Activated T-cell treated with anti-CD3 and anti-CD28 coated beads, Interleukin-2, amount 50 U/mL, for 72 hours (primary cell): ENCODE data around the gene URGCP. TPM values are rescaled to one million over a fixed set of nuclear protein-coding genes. Genes with fewer than 3 reads are reported as not detected.

ENCODE experiments used
- ATAC-seq, 2 donors: fragments of 150-1000 bp; cut with Tn5 transposase; replicated peaks in 1 of 2; 2 replicates each; pipeline ENCODE4 v1.10.0; 2021; ENCODE audit warnings: moderate library complexity in 2 of 2, mild to moderate bottlenecking in 1 of 2
- DNase-seq, 2 donors: peaks; one replicate each; pipeline ENCODE4 v3.0.0; 2021 to 2022; ENCODE audit warnings: mixed read lengths in 1 of 2
- H3K27ac Mint-ChIP-seq: one replicate; pipeline ENCODE4 v1.8.0; 2022; ENCODE audit warnings: mild to moderate bottlenecking, moderate library complexity, mixed read lengths
- H3K27me3 Mint-ChIP-seq: one replicate; pipeline ENCODE4 v1.8.0; 2022; ENCODE audit warnings: low read depth, mixed read lengths
- H3K36me3 Mint-ChIP-seq, 2 donors: one replicate each; pipeline ENCODE4 v1.8.0; 2022; ENCODE audit warnings: mixed read lengths in 2 of 2, mild to moderate bottlenecking in 1 of 2; ENCODE audit not compliant: insufficient read depth in 2 of 2
- H3K4me1 Mint-ChIP-seq: one replicate; pipeline ENCODE4 v1.8.0; 2022; ENCODE audit warnings: low read depth, mixed read lengths
- H3K4me3 Mint-ChIP-seq, 2 donors: one replicate each; pipeline ENCODE4 v1.8.0; 2022; ENCODE audit warnings: mild to moderate bottlenecking in 2 of 2, mixed read lengths in 2 of 2, moderate library complexity in 2 of 2
- H3K9me3 Mint-ChIP-seq, 2 donors: one replicate each; pipeline ENCODE4 v1.8.0; 2022; ENCODE audit warnings: mixed read lengths in 2 of 2
- total RNA-seq, 2 donors: library from RNA; stranded (reverse); gene quantifications; one replicate each; pipeline ENCODE4 v1.2.3, GENCODE V29; 2022

Gene URGCP
- total RNA-seq, result 10 to 100 TPM; 34.4 to 36.8 TPM

- ATAC-seq, result peak; percentile 83
- peak within 1 kb of the TSS; percentile 97 for H3K27ac Mint-ChIP-seq
- H3K4me3 Mint-ChIP-seq, result peak within 1 kb of the TSS; percentile 95 to 96
- DNase-seq, result peak; percentile 67 to 70
- peaks cover 31% of the 10 kb centered on the region for H3K4me1 Mint-ChIP-seq
- H3K27me3 Mint-ChIP-seq, result no peaks in the 10 kb centered on the region
- peaks cover 1 to 3% of the 10 kb centered on the region in 2 donors for H3K36me3 Mint-ChIP-seq
- no peaks in the 10 kb centered on the region for H3K9me3 Mint-ChIP-seq
Measured at GRCh38 chr7:43906331-43907010, at the start of gene URGCP. Gene URGCP (minus strand): TSS chr7:43906596. CDS start chr7:43906575, 21 bp downstream.

GRCh38 chr7:43956027-43956426 is 49.6 kb upstream of the URGCP start:
- H3K27ac Mint-ChIP-seq, result peak overlapping the region; percentile 79
- H3K4me3 Mint-ChIP-seq, result no peak overlapping the region
- ATAC-seq, result no peak
- no peaks in the 10 kb centered on the region for H3K27me3 Mint-ChIP-seq
- DNase-seq, result no peak
- peaks cover 0 to 1% of the 10 kb centered on the region in 2 donors for H3K36me3 Mint-ChIP-seq
- H3K9me3 Mint-ChIP-seq, result no peaks in the 10 kb centered on the region
- H3K4me1 Mint-ChIP-seq, result peaks cover 6% of the 10 kb centered on the region

- no peaks in the 10 kb centered on the region for H3K9me3 Mint-ChIP-seq
- H3K36me3 Mint-ChIP-seq, result peaks cover 0 to 1% of the 10 kb centered on the region in 2 donors
- H3K4me1 Mint-ChIP-seq, result peaks cover 6% of the 10 kb centered on the region
- no peak overlapping the region for H3K4me3 Mint-ChIP-seq
- no peaks in the 10 kb centered on the region for H3K27me3 Mint-ChIP-seq
- peak; percentile 64 to 70 for ATAC-seq
- DNase-seq, result peak in 1 of 2 donors; percentile 15
- H3K27ac Mint-ChIP-seq, result no peak overlapping the region
Measured at GRCh38 chr7:43954524-43955228, 48.3 kb upstream of the URGCP start.

GRCh38 chr7:43953071-43953470 is 46.7 kb upstream of the URGCP start:
- no peak for ATAC-seq
- no peaks in the 10 kb centered on the region for H3K9me3 Mint-ChIP-seq
- H3K27me3 Mint-ChIP-seq, result no peaks in the 10 kb centered on the region
- no peak overlapping the region for H3K27ac Mint-ChIP-seq
- H3K4me1 Mint-ChIP-seq, result peaks cover 6% of the 10 kb centered on the region
- no peak for DNase-seq
- H3K36me3 Mint-ChIP-seq, result peaks cover 0 to 1% of the 10 kb centered on the region in 2 donors
- no peak overlapping the region for H3K4me3 Mint-ChIP-seq

GRCh38 chr7:43952028-43952427 is 45.6 kb upstream of the URGCP start:
- Mint-ChIP-seq H3K27me3 (no peaks in the 10 kb centered on the region), H3K27ac (no peak overlapping the region), H3K4me3 (no peak overlapping the region), H3K36me3 (peaks cover 0 to 2% of the 10 kb centered on the region in 2 donors), H3K4me1 (peaks cover 6% of the 10 kb centered on the region), H3K9me3 (no peaks in the 10 kb centered on the region)
- ATAC-seq, result no peak
- DNase-seq, result no peak

- no peak overlapping the region for H3K4me3 Mint-ChIP-seq
- DNase-seq, result no peak
- H3K9me3 Mint-ChIP-seq, result no peaks in the 10 kb centered on the region
- H3K27me3 Mint-ChIP-seq, result no peaks in the 10 kb centered on the region
- peaks cover 0 to 2% of the 10 kb centered on the region in 2 donors for H3K36me3 Mint-ChIP-seq
- peak in 1 of 2 donors; percentile 30 for ATAC-seq
- no peaks in the 10 kb centered on the region for H3K4me1 Mint-ChIP-seq
- no peak overlapping the region for H3K27ac Mint-ChIP-seq
Measured at GRCh38 chr7:43944286-43944685, 37.9 kb upstream of the URGCP start.

- H3K4me1 Mint-ChIP-seq, result no peaks in the 10 kb centered on the region
Measured at GRCh38 chr7:43943417-43944187, 37.2 kb upstream of the URGCP start.

GRCh38 chr7:43942997-43943396 is 36.6 kb upstream of the URGCP start:
- Mint-ChIP-seq H3K27ac (no peak overlapping the region), H3K4me1 (no peaks in the 10 kb centered on the region)

More at GRCh38 chr7:43943417-43944187, 37.2 kb upstream of the URGCP start:
- Mint-ChIP-seq H3K36me3 (peaks cover 0 to 2% of the 10 kb centered on the region in 2 donors), H3K27ac (no peak overlapping the region), H3K27me3 (no peaks in the 10 kb centered on the region), H3K4me3 (no peak overlapping the region), H3K9me3 (no peaks in the 10 kb centered on the region)
- DNase-seq, result no peak
- no peak for ATAC-seq

GRCh38 chr7:43942250-43942649 is 35.9 kb upstream of the URGCP start:
- DNase-seq (no peak), ATAC-seq (no peak)
- Mint-ChIP-seq H3K27me3 (no peaks in the 10 kb centered on the region), H3K4me1 (no peaks in the 10 kb centered on the region), H3K9me3 (no peaks in the 10 kb centered on the region), H3K27ac (no peak overlapping the region), H3K4me3 (no peak overlapping the region), H3K36me3 (no peaks in the 10 kb centered on the region)

More at GRCh38 chr7:43942997-43943396, 36.6 kb upstream of the URGCP start:
- H3K27me3 Mint-ChIP-seq, result no peaks in the 10 kb centered on the region
- no peak overlapping the region for H3K4me3 Mint-ChIP-seq
- ATAC-seq, result no peak
- no peaks in the 10 kb centered on the region for H3K9me3 Mint-ChIP-seq
- DNase-seq, result no peak
- peaks cover 0 to 2% of the 10 kb centered on the region in 2 donors for H3K36me3 Mint-ChIP-seq

GRCh38 chr7:43938892-43939482 is 32.6 kb upstream of the URGCP start:
- Mint-ChIP-seq H3K4me3 (no peak overlapping the region), H3K27ac (no peak overlapping the region), H3K36me3 (no peaks in the 10 kb centered on the region), H3K4me1 (no peaks in the 10 kb centered on the region), H3K27me3 (no peaks in the 10 kb centered on the region), H3K9me3 (no peaks in the 10 kb centered on the region)
- DNase-seq (no peak), ATAC-seq (peak in 1 of 2 donors; percentile 15)

- no peaks in the 10 kb centered on the region for H3K36me3 Mint-ChIP-seq
- DNase-seq (no peak), ATAC-seq (no peak)
- H3K4me1 Mint-ChIP-seq, result no peaks in the 10 kb centered on the region
- H3K27ac Mint-ChIP-seq, result no peak overlapping the region
- H3K4me3 Mint-ChIP-seq, result no peak overlapping the region
- H3K27me3 Mint-ChIP-seq, result no peaks in the 10 kb centered on the region
- H3K9me3 Mint-ChIP-seq, result no peaks in the 10 kb centered on the region
Measured at GRCh38 chr7:43937444-43937843, 31.0 kb upstream of the URGCP start.

- H3K36me3 Mint-ChIP-seq, result no peaks in the 10 kb centered on the region
- DNase-seq (no peak), ATAC-seq (no peak)
- no peaks in the 10 kb centered on the region for H3K9me3 Mint-ChIP-seq
- H3K27me3 Mint-ChIP-seq, result no peaks in the 10 kb centered on the region
- no peak overlapping the region for H3K4me3 Mint-ChIP-seq
- no peak overlapping the region for H3K27ac Mint-ChIP-seq
- peaks cover 11% of the 10 kb centered on the region for H3K4me1 Mint-ChIP-seq
Measured at GRCh38 chr7:43933902-43934560, 27.6 kb upstream of the URGCP start.
